ENCODE measurements around the gene CMTM6.
"Not testable (repeated sequence)": the region's sequence is repeated elsewhere in the genome, so short reads cannot be mapped to it uniquely, and the experiment has no call there.

The CMTM6 gene

DNA sequence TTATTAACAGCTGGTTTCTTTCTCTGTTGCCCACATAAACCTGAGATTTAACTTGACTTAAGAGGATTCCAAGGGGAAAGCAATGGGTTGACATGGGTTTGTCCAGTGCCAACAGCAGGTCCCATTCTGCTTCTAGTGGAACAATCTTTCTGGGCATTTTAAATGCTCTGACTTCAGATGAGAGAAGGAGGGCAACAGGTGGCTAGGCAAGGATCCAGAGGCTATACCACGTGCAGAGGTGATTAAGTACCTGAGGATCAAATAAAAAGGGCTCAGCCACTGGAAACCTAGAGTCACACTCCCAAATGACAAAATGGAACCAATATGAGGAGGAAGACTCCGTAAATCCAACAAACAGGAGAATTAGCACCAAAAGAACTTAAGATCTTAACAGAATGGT is 28.5 kb downstream of the CMTM6 start:
- no peak for DNase-seq (ENCODE audit: low read depth in 1 of 2, low spot score in 1 of 2)
- TF ChIP-seq POLR2AphosphoS5 (IDR thresholded peaks at IDR 0.05; ENCODE audit: low read depth) (no peak), SPI1 (IDR thresholded peaks at IDR 0.05; ENCODE audit: borderline replicate concordance, low read depth) (no peak), GABPA (IDR thresholded peaks at IDR 0.05; ENCODE audit: low read depth) (no peak)
- TF ChIP-seq, protein P1, sequence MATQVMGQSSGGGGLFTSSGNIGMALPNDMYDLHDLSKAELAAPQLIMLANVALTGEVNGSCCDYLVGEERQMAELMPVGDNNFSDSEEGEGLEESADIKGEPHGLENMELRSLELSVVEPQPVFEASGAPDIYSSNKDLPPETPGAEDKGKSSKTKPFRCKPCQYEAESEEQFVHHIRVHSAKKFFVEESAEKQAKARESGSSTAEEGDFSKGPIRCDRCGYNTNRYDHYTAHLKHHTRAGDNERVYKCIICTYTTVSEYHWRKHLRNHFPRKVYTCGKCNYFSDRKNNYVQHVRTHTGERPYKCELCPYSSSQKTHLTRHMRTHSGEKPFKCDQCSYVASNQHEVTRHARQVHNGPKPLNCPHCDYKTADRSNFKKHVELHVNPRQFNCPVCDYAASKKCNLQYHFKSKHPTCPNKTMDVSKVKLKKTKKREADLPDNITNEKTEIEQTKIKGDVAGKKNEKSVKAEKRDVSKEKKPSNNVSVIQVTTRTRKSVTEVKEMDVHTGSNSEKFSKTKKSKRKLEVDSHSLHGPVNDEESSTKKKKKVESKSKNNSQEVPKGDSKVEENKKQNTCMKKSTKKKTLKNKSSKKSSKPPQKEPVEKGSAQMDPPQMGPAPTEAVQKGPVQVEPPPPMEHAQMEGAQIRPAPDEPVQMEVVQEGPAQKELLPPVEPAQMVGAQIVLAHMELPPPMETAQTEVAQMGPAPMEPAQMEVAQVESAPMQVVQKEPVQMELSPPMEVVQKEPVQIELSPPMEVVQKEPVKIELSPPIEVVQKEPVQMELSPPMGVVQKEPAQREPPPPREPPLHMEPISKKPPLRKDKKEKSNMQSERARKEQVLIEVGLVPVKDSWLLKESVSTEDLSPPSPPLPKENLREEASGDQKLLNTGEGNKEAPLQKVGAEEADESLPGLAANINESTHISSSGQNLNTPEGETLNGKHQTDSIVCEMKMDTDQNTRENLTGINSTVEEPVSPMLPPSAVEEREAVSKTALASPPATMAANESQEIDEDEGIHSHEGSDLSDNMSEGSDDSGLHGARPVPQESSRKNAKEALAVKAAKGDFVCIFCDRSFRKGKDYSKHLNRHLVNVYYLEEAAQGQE (IDR thresholded peaks at IDR 0.05; ENCODE audit: insufficient replicate concordance, low read depth) = no peak
- TF ChIP-seq, protein P2, sequence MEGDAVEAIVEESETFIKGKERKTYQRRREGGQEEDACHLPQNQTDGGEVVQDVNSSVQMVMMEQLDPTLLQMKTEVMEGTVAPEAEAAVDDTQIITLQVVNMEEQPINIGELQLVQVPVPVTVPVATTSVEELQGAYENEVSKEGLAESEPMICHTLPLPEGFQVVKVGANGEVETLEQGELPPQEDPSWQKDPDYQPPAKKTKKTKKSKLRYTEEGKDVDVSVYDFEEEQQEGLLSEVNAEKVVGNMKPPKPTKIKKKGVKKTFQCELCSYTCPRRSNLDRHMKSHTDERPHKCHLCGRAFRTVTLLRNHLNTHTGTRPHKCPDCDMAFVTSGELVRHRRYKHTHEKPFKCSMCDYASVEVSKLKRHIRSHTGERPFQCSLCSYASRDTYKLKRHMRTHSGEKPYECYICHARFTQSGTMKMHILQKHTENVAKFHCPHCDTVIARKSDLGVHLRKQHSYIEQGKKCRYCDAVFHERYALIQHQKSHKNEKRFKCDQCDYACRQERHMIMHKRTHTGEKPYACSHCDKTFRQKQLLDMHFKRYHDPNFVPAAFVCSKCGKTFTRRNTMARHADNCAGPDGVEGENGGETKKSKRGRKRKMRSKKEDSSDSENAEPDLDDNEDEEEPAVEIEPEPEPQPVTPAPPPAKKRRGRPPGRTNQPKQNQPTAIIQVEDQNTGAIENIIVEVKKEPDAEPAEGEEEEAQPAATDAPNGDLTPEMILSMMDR (IDR thresholded peaks at IDR 0.05; ENCODE audit: insufficient read depth, low read length) = no peak

DNA sequence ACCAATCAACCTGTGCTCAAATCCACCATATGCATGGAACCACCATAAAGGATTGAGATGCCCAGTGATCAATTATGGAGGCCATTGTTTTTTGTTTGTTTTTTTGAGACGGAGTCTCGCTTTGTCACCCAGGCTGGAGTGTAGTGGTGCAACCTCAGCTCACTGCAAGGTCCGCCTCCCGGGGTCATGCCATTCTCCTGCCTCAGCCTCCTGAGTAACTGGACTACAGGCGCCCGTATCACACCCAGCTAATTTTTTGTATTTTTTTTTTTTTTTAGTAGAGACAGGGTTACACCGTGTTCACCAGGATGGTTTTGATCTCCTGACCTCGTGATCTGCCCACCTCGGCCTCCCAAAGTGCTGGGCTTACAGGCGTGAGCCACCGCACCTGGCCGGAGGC is 30.5 kb downstream of the CMTM6 start:
- not testable (repeated sequence) for H3K27ac ChIP-seq (replicated peaks); H3K4me3 ChIP-seq (replicated peaks; ENCODE audit: insufficient read depth, low read length); H3K27me3 ChIP-seq (ENCODE audit: insufficient read depth, poor library complexity, severe bottlenecking); DNase-seq (ENCODE audit: low read depth in 1 of 2, low spot score in 1 of 2)

More for the DNA sequence above, 28.5 kb downstream of the CMTM6 start:
- Histone ChIP-seq H3K27ac (replicated peaks) (no peak overlapping the region), H3K27me3 (ENCODE audit: insufficient read depth, poor library complexity, severe bottlenecking) (no peaks in the 10 kb centered on the region), H3K4me3 (replicated peaks; ENCODE audit: insufficient read depth, low read length) (no peak overlapping the region)

DNA sequence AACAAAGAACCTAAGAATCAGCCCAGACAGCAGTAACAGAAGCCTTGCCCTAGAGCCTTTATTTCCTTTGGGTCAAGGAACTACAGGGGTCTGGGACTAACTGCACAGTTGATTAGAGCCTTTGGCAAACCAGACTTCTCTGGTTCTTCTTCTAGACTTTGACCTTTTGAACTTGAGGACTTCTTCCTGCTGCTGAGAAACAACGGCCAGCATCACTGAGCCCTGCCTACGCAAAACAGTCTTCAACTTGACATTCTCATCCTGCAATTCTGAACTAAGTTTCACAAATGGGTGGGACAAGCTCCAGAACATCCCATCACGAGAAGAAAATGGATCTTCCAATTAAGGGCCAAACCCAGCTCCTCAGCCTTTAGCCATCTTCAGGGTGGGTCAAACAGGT is 31.4 kb downstream of the CMTM6 start:
- Histone ChIP-seq H3K27me3 (ENCODE audit: insufficient read depth, poor library complexity, severe bottlenecking) (no peaks in the 10 kb centered on the region), H3K27ac (replicated peaks) (no peak overlapping the region), H3K4me3 (replicated peaks; ENCODE audit: insufficient read depth, low read length) (no peak overlapping the region)
- TF ChIP-seq, protein P1 (IDR thresholded peaks at IDR 0.05; ENCODE audit: insufficient replicate concordance, low read depth) = no peak
- TF ChIP-seq GABPA (IDR thresholded peaks at IDR 0.05; ENCODE audit: low read depth) (no peak), SPI1 (IDR thresholded peaks at IDR 0.05; ENCODE audit: borderline replicate concordance, low read depth) (no peak), POLR2AphosphoS5 (IDR thresholded peaks at IDR 0.05; ENCODE audit: low read depth) (no peak)
- TF ChIP-seq, protein P2 (IDR thresholded peaks at IDR 0.05; ENCODE audit: insufficient read depth, low read length) = no peak
- no peak for DNase-seq (ENCODE audit: low read depth in 1 of 2, low spot score in 1 of 2)

DNA sequence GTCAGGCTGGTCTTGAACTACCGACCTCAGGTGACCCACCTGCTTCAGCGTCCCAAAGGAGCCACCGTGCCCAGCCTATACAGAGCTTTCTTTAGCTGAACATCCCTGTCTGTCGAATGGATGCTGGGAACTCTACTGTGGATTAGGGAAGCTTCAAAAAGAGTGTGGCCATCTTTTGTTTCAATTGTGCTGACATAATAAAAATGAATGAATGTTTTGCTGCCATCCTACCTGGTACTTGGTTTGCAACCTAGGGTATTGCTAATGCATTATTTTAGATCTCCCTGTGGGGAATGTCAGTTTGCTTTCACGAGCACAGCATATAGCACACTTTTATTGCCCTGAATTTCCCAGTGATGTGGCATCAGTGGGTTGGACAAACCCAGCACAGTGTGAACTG is 32.3 kb downstream of the CMTM6 start:
- Histone ChIP-seq H3K27ac (replicated peaks) (no peak overlapping the region; the same call in 1 of the 2 replicates), H3K27me3 (ENCODE audit: insufficient read depth, poor library complexity, severe bottlenecking) (no peaks in the 10 kb centered on the region), H3K4me3 (replicated peaks; ENCODE audit: insufficient read depth, low read length) (no peak overlapping the region)
- TF ChIP-seq POLR2AphosphoS5 (IDR thresholded peaks at IDR 0.05; ENCODE audit: low read depth) = no peak
- no peak for DNase-seq (ENCODE audit: low read depth in 1 of 2, low spot score in 1 of 2)

DNA sequence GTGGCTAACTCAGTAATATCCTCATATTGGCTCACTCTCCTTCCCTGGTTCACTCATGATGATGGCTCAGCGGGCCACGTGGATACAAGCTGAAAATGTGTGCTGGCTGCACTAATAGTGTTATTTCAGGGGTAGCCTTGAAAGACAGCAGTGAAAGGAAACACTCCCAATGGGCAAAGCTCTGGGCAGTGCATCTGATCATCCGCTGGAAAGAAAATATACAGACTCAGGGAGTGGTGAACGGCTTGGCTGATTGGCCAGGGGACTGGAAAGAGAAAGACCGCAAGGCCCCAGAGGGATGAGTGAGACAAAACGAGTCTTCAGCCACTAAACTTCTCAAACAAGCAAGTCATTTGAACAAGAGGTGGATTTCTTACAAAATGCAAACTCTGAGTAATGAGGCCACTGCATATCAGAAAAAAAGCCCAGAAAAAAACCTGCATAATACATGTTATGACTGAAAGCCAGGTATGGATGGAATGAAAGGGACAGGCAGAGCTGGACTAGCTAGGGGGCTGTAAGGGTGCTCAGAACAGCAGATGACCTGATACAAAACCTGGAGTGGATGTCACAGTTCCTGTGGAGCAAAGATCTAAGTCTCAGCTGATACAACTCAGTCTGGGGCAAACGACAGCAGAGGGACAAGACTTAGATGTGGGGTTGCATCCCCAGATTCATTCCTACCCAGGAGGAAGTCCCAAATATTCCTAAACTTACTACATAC is 33.3 kb downstream of the CMTM6 start:
- Histone ChIP-seq H3K27ac (replicated peaks) (no peak overlapping the region), H3K27me3 (ENCODE audit: insufficient read depth, poor library complexity, severe bottlenecking) (no peaks in the 10 kb centered on the region), H3K4me3 (replicated peaks; ENCODE audit: insufficient read depth, low read length) (no peak overlapping the region)
- TF ChIP-seq GABPA (IDR thresholded peaks at IDR 0.05; ENCODE audit: low read depth) = no peak
- TF ChIP-seq SPI1 (IDR thresholded peaks at IDR 0.05; ENCODE audit: borderline replicate concordance, low read depth) = no peak
- TF ChIP-seq, protein P2 (IDR thresholded peaks at IDR 0.05; ENCODE audit: insufficient read depth, low read length) = no peak
- no peak for TF ChIP-seq POLR2AphosphoS5 (IDR thresholded peaks at IDR 0.05; ENCODE audit: low read depth)
- TF ChIP-seq, protein P1 (IDR thresholded peaks at IDR 0.05; ENCODE audit: insufficient replicate concordance, low read depth) = no peak
- DNase-seq (ENCODE audit: low read depth in 1 of 2, low spot score in 1 of 2) = no peak
